HFF-Myc (cell line): ENCODE results near the gene PRKAG2.

Experiments used
- DNase-seq: peaks from one replicate; pipeline ENCODE4 v3.0.0-alpha.2; 2011; ENCODE audit warnings: low read depth; ENCODE audit errors: extremely low read depth
- H3K4me3 ChIP-seq: replicated peaks from 2 replicates; pipeline ENCODE4 v1.5.1; 2011; ENCODE audit warnings: low read depth, mild to moderate bottlenecking, control low read depth, low read length
- CTCF ChIP-seq: IDR thresholded peaks from 2 replicates; pipeline ENCODE4 v1.5.1; 2012; ENCODE audit warnings: mild to moderate bottlenecking, low read depth, low read length, control low read depth; ENCODE audit errors: missing control alignments

PRKAG2 gene

GRCh38 chr7:151816562-151817314, 60.2 kb downstream of the PRKAG2 start:
- TF ChIP-seq CTCF = no peak
- DNase-seq = no peak
- H3K4me3 ChIP-seq = no peak overlapping the region

DNA sequence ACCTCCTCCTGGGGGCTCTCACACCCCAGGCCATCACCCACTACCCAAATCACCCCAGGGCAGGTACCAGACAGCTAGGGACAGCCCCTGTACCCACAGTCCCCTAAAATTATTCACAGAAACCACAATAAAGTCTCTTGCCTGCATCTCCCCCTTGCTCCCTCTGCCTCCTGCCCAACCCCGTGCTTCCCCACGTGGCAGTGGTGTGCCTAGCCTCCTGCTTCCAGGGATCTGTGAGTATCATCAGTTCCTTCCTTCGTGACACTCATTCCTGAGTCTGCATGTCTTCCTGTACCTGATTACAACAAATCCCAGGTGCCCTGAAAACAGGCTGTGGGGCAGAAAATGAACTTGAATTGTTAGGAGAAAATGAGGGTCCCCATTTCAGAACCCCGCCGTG, 61.5 kb downstream of the PRKAG2 start:
- TF ChIP-seq CTCF = no peak
- no peak for DNase-seq
- H3K4me3 ChIP-seq = no peak overlapping the region

GRCh38 chr7:151814400-151815009, 62.4 kb downstream of the PRKAG2 start:
- no peak for TF ChIP-seq CTCF
- H3K4me3 ChIP-seq = no peak overlapping the region
- DNase-seq = no peak

DNA sequence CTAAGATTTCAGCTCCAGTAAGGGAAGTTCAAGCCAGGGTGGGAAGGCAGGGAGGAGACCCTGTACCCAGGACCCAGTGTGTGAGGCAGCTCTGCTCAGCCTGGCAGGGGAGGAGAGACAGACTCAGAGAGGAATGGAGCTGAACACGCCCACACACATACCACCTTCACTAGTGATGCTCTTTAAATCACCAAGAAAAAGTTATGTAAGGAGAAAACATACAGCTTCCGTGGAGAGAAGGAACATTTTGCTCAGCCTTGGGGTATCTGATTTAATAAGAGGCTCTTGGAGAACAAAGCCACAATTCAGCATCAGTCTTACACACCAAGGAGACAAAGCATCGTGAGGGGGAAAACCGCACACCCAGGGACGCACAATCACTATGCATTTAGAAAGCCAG, 62.9 kb downstream of the PRKAG2 start:
- no peak for TF ChIP-seq CTCF

GRCh38 chr7:151813445-151813844, 63.5 kb downstream of the PRKAG2 start:
- DNase-seq = no peak
- TF ChIP-seq CTCF = no peak
- H3K4me3 ChIP-seq = no peak overlapping the region

More for the DNA sequence above, 62.9 kb downstream of the PRKAG2 start:
- DNase-seq = no peak
- H3K4me3 ChIP-seq = no peak overlapping the region

- DNase-seq = no peak
- TF ChIP-seq CTCF = no peak
- H3K4me3 ChIP-seq = no peak overlapping the region
These were observed 63.9 kb downstream of the PRKAG2 start for GRCh38 chr7:151812967-151813366.
